Lung (tissue), 12 donors: ENCODE results near the gene ITGA1. TPM values are rescaled to one million over a fixed set of nuclear protein-coding genes. Genes with fewer than 3 reads are reported as not detected.

Experiments used
- ATAC-seq: fragments of 200-7000 bp; cut with Tn5 transposase; one replicate; pipeline ENCODE4 v1.9.1; 2020; ENCODE audit warnings: moderate number of reproducible peaks; ENCODE audit not compliant: insufficient read depth, low FRiP score
- DNase-seq, 3 donors: peaks; one replicate each; pipeline ENCODE4 v3.0.0-alpha.2; 2013 to 2017
- H3K27ac ChIP-seq, 2 donors: one replicate each; pipeline ENCODE4 v1.5.1; 2013; ENCODE audit warnings: mild to moderate bottlenecking in 2 of 2, moderate library complexity in 2 of 2, control low read depth in 1 of 2, inconsistent platforms in 1 of 2, low read depth in 1 of 2, low read length in 1 of 2
- H3K27me3 ChIP-seq, 3 donors: one replicate each; pipeline ENCODE4 v1.5.1; 2013; ENCODE audit warnings: low read length in 2 of 3; ENCODE audit not compliant: control insufficient read depth in 3 of 3, insufficient read depth in 3 of 3
- H3K36me3 ChIP-seq, 4 donors: one replicate each; pipeline ENCODE4 v1.5.1; 2013; ENCODE audit warnings: low read length in 4 of 4, mild to moderate bottlenecking in 1 of 4, moderate library complexity in 1 of 4; ENCODE audit not compliant: control insufficient read depth in 4 of 4, insufficient read depth in 4 of 4
- H3K4me1 ChIP-seq, 5 donors: one replicate each; pipeline ENCODE4 v1.5.1; 2013; ENCODE audit warnings: low read length in 5 of 5, mild to moderate bottlenecking in 2 of 5, moderate library complexity in 1 of 5; ENCODE audit not compliant: control insufficient read depth in 5 of 5, insufficient read depth in 5 of 5
- H3K4me3 ChIP-seq: one replicate; pipeline ENCODE4 v1.5.1; 2013; ENCODE audit warnings: mild to moderate bottlenecking, control low read depth, moderate library complexity
- H3K9ac ChIP-seq, 2 donors: one replicate each; pipeline ENCODE4 v1.5.1; 2013; ENCODE audit warnings: low read length in 2 of 2, control low read depth in 1 of 2; ENCODE audit not compliant: insufficient read depth in 1 of 2
- H3K9me3 ChIP-seq, 4 donors: one replicate each; pipeline ENCODE4 v1.5.1; 2013; ENCODE audit warnings: low read length in 3 of 4, mild to moderate bottlenecking in 1 of 4, moderate library complexity in 1 of 4; ENCODE audit not compliant: control insufficient read depth in 4 of 4, insufficient read depth in 3 of 4
- WGBS, 2 donors: extraction: QIAGEN DNeasy Blood & Tissue Kit; methylation state at CpG; one replicate each; pipeline ENCODE4 v1.1.7; 2013; 5-methylcytosine and 5-hydroxymethylcytosine counted together
- polyA plus RNA-seq, 2 donors: library from polyadenylated mRNA; stranded (reverse); fragments of 200-250 nt; gene quantifications; one replicate each; pipeline ENCODE4 v1.2.1, GENCODE V29; 2013
- total RNA-seq, 2 donors: library from RNA; depleted of rRNA in 1 of 2; stranded (reverse); fragments of >200 nt in 1 of 2; gene quantifications; one replicate each; pipeline ENCODE4 v1.2.1, GENCODE V29; 2014 to 2021
- TF ChIP-seq, protein P1 (sequence below): IDR thresholded peaks from 2 replicates; pipeline ENCODE4 v1.5.1; 2012; ENCODE audit warnings: mild to moderate bottlenecking; ENCODE audit errors: control extremely low read depth, extremely low read depth
- donor health status: control.
- donor health status: control.
- donor health status: Bipolar disorder and iron deficiency.
- donor health status: healthy.
- donor health status: DM: yes; HTN: yes; CAD: no.

Gene ITGA1
- total and polyA plus RNA-seq, 4 donors: 8.8 to 119 (median 47.6) TPM

DNA sequence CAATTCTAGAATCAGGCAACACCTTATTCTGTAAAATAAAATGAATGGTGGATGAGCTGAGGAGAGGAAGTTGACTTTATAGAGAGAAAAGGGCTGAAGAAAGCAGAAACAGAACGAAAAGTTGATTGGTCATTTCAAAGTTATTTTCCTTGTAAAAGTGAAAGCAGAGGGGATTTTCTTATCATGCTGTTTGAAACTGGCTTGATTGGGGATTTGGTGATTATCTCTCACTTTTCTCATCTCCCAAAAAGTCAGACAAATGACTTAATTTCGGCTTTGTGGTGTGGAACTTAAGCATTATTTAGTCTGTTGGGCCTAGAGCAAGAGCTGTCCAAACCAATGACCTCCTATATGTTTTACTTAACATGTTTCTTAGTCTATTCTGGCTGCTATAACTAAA is 141.0 kb downstream of the ITGA1 start:
- H3K9ac ChIP-seq: no peak overlapping the region
- TF ChIP-seq, protein P1, sequence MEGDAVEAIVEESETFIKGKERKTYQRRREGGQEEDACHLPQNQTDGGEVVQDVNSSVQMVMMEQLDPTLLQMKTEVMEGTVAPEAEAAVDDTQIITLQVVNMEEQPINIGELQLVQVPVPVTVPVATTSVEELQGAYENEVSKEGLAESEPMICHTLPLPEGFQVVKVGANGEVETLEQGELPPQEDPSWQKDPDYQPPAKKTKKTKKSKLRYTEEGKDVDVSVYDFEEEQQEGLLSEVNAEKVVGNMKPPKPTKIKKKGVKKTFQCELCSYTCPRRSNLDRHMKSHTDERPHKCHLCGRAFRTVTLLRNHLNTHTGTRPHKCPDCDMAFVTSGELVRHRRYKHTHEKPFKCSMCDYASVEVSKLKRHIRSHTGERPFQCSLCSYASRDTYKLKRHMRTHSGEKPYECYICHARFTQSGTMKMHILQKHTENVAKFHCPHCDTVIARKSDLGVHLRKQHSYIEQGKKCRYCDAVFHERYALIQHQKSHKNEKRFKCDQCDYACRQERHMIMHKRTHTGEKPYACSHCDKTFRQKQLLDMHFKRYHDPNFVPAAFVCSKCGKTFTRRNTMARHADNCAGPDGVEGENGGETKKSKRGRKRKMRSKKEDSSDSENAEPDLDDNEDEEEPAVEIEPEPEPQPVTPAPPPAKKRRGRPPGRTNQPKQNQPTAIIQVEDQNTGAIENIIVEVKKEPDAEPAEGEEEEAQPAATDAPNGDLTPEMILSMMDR: no peak
- H3K27me3 ChIP-seq: no peaks in the 10 kb centered on the region
- H3K27ac ChIP-seq: no peak overlapping the region
- H3K36me3 ChIP-seq: peaks cover 9 to 27% (median 16%) of the 10 kb centered on the region in 4 donors
- WGBS, 2 donors: 65 to 84% methylated on average over 2 of the region's 2 CpGs
- ATAC-seq (no peak), DNase-seq (no peak)
- no peaks in the 10 kb centered on the region for H3K4me1 ChIP-seq
- no peak overlapping the region for H3K4me3 ChIP-seq
- no peaks in the 10 kb centered on the region for H3K9me3 ChIP-seq

GRCh38 chr5:52938226-52938625 is 150.5 kb downstream of the ITGA1 start:
- H3K9me3 ChIP-seq: no peaks in the 10 kb centered on the region
- H3K27me3 ChIP-seq: no peaks in the 10 kb centered on the region
- ATAC-seq (no peak), DNase-seq (no peak)
- peaks cover 0 to 20% (median 5%) of the 10 kb centered on the region in 4 donors for H3K36me3 ChIP-seq
- no peak overlapping the region for H3K9ac ChIP-seq
- no peak overlapping the region for H3K27ac ChIP-seq
- H3K4me3 ChIP-seq: no peak overlapping the region
- TF ChIP-seq, protein P1: no peak
- no peaks in the 10 kb centered on the region for H3K4me1 ChIP-seq

DNA sequence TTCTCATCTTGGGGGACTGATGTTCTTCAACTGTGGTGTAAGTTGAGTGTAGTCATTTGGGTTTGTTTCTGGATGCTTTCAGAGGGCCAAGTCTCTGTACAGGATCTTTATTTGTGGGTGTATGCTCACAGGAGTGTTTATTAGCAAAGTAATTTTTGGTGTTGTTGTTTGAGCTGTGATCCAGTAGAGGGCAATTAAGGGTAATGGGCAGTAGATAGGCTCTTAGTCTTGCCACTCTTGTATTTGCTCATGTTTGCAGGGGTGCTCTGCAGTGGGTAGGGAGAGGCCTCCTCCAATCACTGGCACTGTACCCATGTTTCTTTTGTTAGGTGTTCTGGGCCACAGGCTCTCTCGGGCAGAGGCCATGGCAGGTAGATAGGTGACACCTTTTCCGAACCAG is 155.6 kb downstream of the ITGA1 start:
- ATAC-seq (no peak), DNase-seq (no peak)
- peaks cover 0 to 2% (median 0%) of the 10 kb centered on the region in 5 donors for H3K4me1 ChIP-seq
- H3K27ac ChIP-seq: no peak overlapping the region
- 97 to 100% methylated on average over 2 of the region's 2 CpGs for WGBS, 2 donors
- TF ChIP-seq, protein P1: no peak
- H3K9me3 ChIP-seq: no peaks in the 10 kb centered on the region
- H3K4me3 ChIP-seq: no peak overlapping the region
- H3K36me3 ChIP-seq: peaks cover 0 to 13% (median 6%) of the 10 kb centered on the region in 4 donors
- H3K27me3 ChIP-seq: no peaks in the 10 kb centered on the region
- no peak overlapping the region for H3K9ac ChIP-seq

- H3K27ac ChIP-seq: peak overlapping the region in 1 of 2 donors; percentile 26
- ATAC-seq: no peak
- no peak for DNase-seq
These were observed 156.1 kb downstream of the ITGA1 start for GRCh38 chr5:52943808-52944207.

More at GRCh38 chr5:52943808-52944207, 156.1 kb downstream of the ITGA1 start:
- Histone ChIP-seq H3K9ac (no peak overlapping the region), H3K27me3 (no peaks in the 10 kb centered on the region), H3K36me3 (peaks cover 0 to 13% (median 6%) of the 10 kb centered on the region in 4 donors), H3K4me3 (no peak overlapping the region), H3K4me1 (peaks cover 0 to 5% (median 0%) of the 10 kb centered on the region in 5 donors), H3K9me3 (no peaks in the 10 kb centered on the region)
- 90 to 96% methylated on average over 7 of the region's 7 CpGs for WGBS, 2 donors
- TF ChIP-seq, protein P1: no peak
